ENCODE results near the gene SUPT20HL2. TPM values are rescaled to one million over a fixed set of nuclear protein-coding genes. Genes with fewer than 3 reads are reported as not detected.

The SUPT20HL2 gene
- polyA plus RNA-seq, 3 donors from 2014 or later = not detected

Other genes with a start within 250 kb of the SUPT20HL2 start
- 10 to 100 TPM; 27.6 to 46.7 (median 38.6) TPM for gene ZFX, start 164.3 kb downstream of the SUPT20HL2 start, polyA plus RNA-seq
- not detected for gene SUPT20HL1, start 46.6 kb upstream of the SUPT20HL2 start, polyA plus RNA-seq
- 10 to 100 TPM; 48.4 to 65.8 (median 59.6) TPM for gene PDK3, start 151.2 kb upstream of the SUPT20HL2 start, polyA plus RNA-seq